K562 (cell line): ENCODE measurements around the gene STK16. TPM values are rescaled to one million over a fixed set of nuclear protein-coding genes. Genes with fewer than 3 reads are reported as not detected.
A peak's percentile ranks its signal among the peaks of the same experiment; 100 is the strongest.

Experiments used
- ATAC-seq: fragments of 200-7000 bp; cut with Tn5 transposase; 3 replicates; pipeline ENCODE4 v1.9.1; 2020; ENCODE audit warnings: moderate library complexity
- BruUV-seq: library from RNA; stranded (reverse); fragments of 400-500 nt; replicated peaks from 2 replicates; lab custom pipeline; 2021; lab: Mats Ljungman, UMichigan
- CTCF ChIA-PET: fragments of 300-600 bp; formaldehyde crosslinking; extraction: SDS; loops from one replicate; lab custom pipeline; 2021; ENCODE audit warnings: low intra/inter-chr PET ratio; lab: Yijun Ruan, JAX
- POLR2A ChIA-PET: fragments of 300-600, 350-650 bp; sonication (Branson Sonifier 250); formaldehyde crosslinking; extraction: SDS; loops from one replicate; lab custom pipeline; 2021; ENCODE audit warnings: antibody characterized with exemption, inconsistent platforms; lab: Yijun Ruan, JAX
- DNase-seq, 4 experiments: peaks; one replicate each; pipeline versions ENCODE4 v3.0.0 to v3.0.0-alpha.2; 2011 to 2018; ENCODE audit warnings: low spot score in 3 of 4, mixed read lengths in 3 of 4; ENCODE audit errors: extremely low read depth in 1 of 4
- FAIRE-seq: peaks from 2 replicates; lab custom pipeline; 2011; peaks lifted over from hg19 to GRCh38; lab: Jason Lieb, UNC
- H2AFZ ChIP-seq: 2 replicates; pipeline ENCODE4 v1.6.0; 2011; ENCODE audit warnings: low read depth, low read length, control low read depth, inconsistent platforms
- H3K27ac ChIP-seq: fragments of 200-600 bp; 3 replicates; pipeline ENCODE4 v1.8.0; 2011; ENCODE audit warnings: low read depth, mild to moderate bottlenecking, control low read depth, inconsistent platforms, low read length, moderate library complexity, mixed read lengths; ENCODE audit errors: extremely low read depth
- H3K27me3 ChIP-seq, 2 experiments: fragments of 300-600 bp in 1 of 2; 2 replicates in 1 of 2; 3 replicates in 1 of 2; pipeline versions ENCODE4 v1.6.0 to v1.8.0; 2011; ENCODE audit warnings: inconsistent platforms in 2 of 2, low read length in 2 of 2, mild to moderate bottlenecking in 1 of 2, mixed read lengths in 1 of 2, moderate library complexity in 1 of 2; ENCODE audit not compliant: control insufficient read depth in 2 of 2, insufficient read depth in 2 of 2
- H3K36me3 ChIP-seq: fragments of 300-600 bp; 3 replicates; pipeline ENCODE4 v1.8.0; 2011; ENCODE audit warnings: mild to moderate bottlenecking, low read length, inconsistent platforms; ENCODE audit not compliant: control insufficient read depth, insufficient read depth
- H3K4me1 ChIP-seq, 2 experiments: fragments of 200-600 bp in 1 of 2; replicated peaks in 1 of 2; 2 replicates in 1 of 2; 3 replicates in 1 of 2; pipeline versions ENCODE4 v1.5.1 to v1.8.0; 2011; ENCODE audit warnings: inconsistent platforms in 2 of 2, low read length in 2 of 2, mild to moderate bottlenecking in 1 of 2, mixed read lengths in 1 of 2, moderate library complexity in 1 of 2; ENCODE audit not compliant: control insufficient read depth in 2 of 2, insufficient read depth in 2 of 2
- H3K4me2 ChIP-seq: 2 replicates; pipeline ENCODE4 v1.6.1; 2011; ENCODE audit warnings: low read length, control low read depth, inconsistent platforms, mixed read lengths; ENCODE audit not compliant: insufficient read depth
- H3K4me3 ChIP-seq: fragments of 200-600 bp; sonication (generic), shearing (Covaris generic); 2 replicates; pipeline ENCODE4 v1.5.1; 2016; ENCODE audit warnings: control low read depth, inconsistent platforms
- H3K79me2 ChIP-seq: fragments of 200-600 bp; 3 replicates; pipeline ENCODE4 v1.8.0; 2011; ENCODE audit warnings: low read length, inconsistent platforms; ENCODE audit not compliant: control insufficient read depth, insufficient read depth
- H3K9ac ChIP-seq, 2 experiments: 2 replicates each; pipeline versions ENCODE4 v1.6.0 to v1.6.1; 2011; ENCODE audit warnings: low read depth in 2 of 2, low read length in 2 of 2, control low read depth in 1 of 2, inconsistent platforms in 1 of 2, mild to moderate bottlenecking in 1 of 2, mixed read lengths in 1 of 2; ENCODE audit not compliant: insufficient read depth in 1 of 2
- H3K9me1 ChIP-seq: one replicate; pipeline ENCODE4 v1.6.0; 2011; ENCODE audit warnings: inconsistent platforms, mild to moderate bottlenecking, low read length, moderate library complexity; ENCODE audit not compliant: control insufficient read depth, insufficient read depth
- H3K9me3 ChIP-seq: replicated peaks from 2 replicates; pipeline ENCODE4 v1.5.1; 2011; ENCODE audit warnings: low read depth, low read length, inconsistent platforms; ENCODE audit not compliant: control insufficient read depth, insufficient read depth
- H4K20me1 ChIP-seq: replicated peaks from 2 replicates; pipeline ENCODE4 v1.6.1; 2011; ENCODE audit warnings: low read length, inconsistent platforms, mixed read lengths; ENCODE audit not compliant: control insufficient read depth, insufficient read depth
- ATF7 ChIP-seq: fragments of 450-650 bp; IDR thresholded peaks from 2 replicates; pipeline ENCODE4 v1.7.1; 2014; ENCODE audit warnings: mild to moderate bottlenecking, moderate library complexity
- CBFA2T3 ChIP-seq: fragments of 450-650 bp; IDR thresholded peaks from 2 replicates; pipeline ENCODE4 v1.6.1; 2017
- CEBPG ChIP-seq, 3 experiments: fragments of 200-800 bp in 1 of 3; sonication (Bioruptor generic) in 1 of 3; sonication (generic) in 1 of 3; formaldehyde crosslinking in 1 of 3; IDR thresholded peaks in 2 of 3; conservative IDR thresholded peaks in 1 of 3; 2 replicates each; pipeline versions ENCODE4 v1.6.1 to v1.8.0; 2016 to 2022; ENCODE audit warnings: missing compliant biosample characterization in 2 of 3, missing genetic modification characterization in 2 of 3, mild to moderate bottlenecking in 1 of 3, missing genetic modification reagents in 1 of 3
- DLX4 ChIP-seq: fragments of 250-450 bp; sonication (Bioruptor Pico); IDR thresholded peaks from 2 replicates; pipeline ENCODE4 v1.6.1; 2021; ENCODE audit warnings: mild to moderate bottlenecking
- DPF2 ChIP-seq: fragments of 450-650 bp; IDR thresholded peaks from 2 replicates; pipeline ENCODE4 v1.6.1; 2016
- GATAD2B ChIP-seq: fragments of 450-650 bp; IDR thresholded peaks from 2 replicates; pipeline ENCODE4 v1.6.1; 2017; ENCODE audit warnings: mild to moderate bottlenecking, borderline replicate concordance
- MEIS2 ChIP-seq: fragments of 450-650 bp; IDR thresholded peaks from 2 replicates; pipeline ENCODE4 v1.6.1; 2014; ENCODE audit warnings: mild to moderate bottlenecking; ENCODE audit not compliant: partially characterized antibody
- NFE2 ChIP-seq: IDR thresholded peaks from 2 replicates; pipeline ENCODE4 v1.6.1; 2014; ENCODE audit warnings: antibody characterized with exemption, low read depth
- POLR2H ChIP-seq: IDR thresholded peaks from 2 replicates; pipeline ENCODE4 v1.6.1; 2016; ENCODE audit warnings: missing genetic modification characterization, low read depth, mild to moderate bottlenecking, control low read depth, missing compliant biosample characterization, moderate library complexity
- SRF ChIP-seq, 2 experiments: fragments of 250-450, 450-650 bp in 1 of 2; sonication (Bioruptor Pico) in 1 of 2; sonication (generic) in 1 of 2; formaldehyde crosslinking; IDR thresholded peaks; 2 replicates each; pipeline versions ENCODE4 v1.5.0 to v1.5.1; 2020 to 2022; ENCODE audit warnings: mild to moderate bottlenecking in 1 of 2, missing genetic modification reagents in 1 of 2
- SUPT5H ChIP-seq: fragments of 450-650 bp; IDR thresholded peaks from 2 replicates; pipeline ENCODE4 v1.6.1; 2016
- U2AF1 ChIP-seq: fragments of 200-400 bp; formaldehyde crosslinking; optimal IDR thresholded peaks from 2 replicates; pipeline ENCODE3; 2017; ENCODE audit warnings: mild to moderate bottlenecking, low read depth, low read length, moderate library complexity
- ZNF143 ChIP-seq: sonication (generic); formaldehyde crosslinking; IDR thresholded peaks from 2 replicates; pipeline ENCODE4 v1.9.0; 2022; ENCODE audit warnings: mild to moderate bottlenecking, missing genetic modification reagents
- WGBS: fragments of 100-300 bp; shearing (Covaris generic); methylation state at CpG from one replicate; pipeline ENCODE4 v1.1.6; 2016; ENCODE audit warnings: low coverage, mixed read lengths; ENCODE audit not compliant: insufficient coverage; ENCODE audit errors: missing lambda C conversion rate; 5-methylcytosine and 5-hydroxymethylcytosine counted together
- in situ Hi-C: fragments of 300-500 bp; cut with MboI; formaldehyde crosslinking; loops from 4 replicates; pipeline ENCODE4 v1.15.0; 2018; ENCODE audit warnings: inconsistent platforms, mixed read lengths
- intact Hi-C: fragments of 100-400 bp; cut with micrococcal nuclease; formaldehyde crosslinking; loops from 2 replicates; pipeline ENCODE4 v1.14.2; 2022
- polyA plus RNA-seq, 8 experiments: library from polyadenylated mRNA; depleted of rRNA in 4 of 8; stranded (reverse) in 5 of 8; unstranded in 3 of 8; fragments of >200 nt; fragmentation: Nextera tagmentation in 2 of 8; fragmentation: Illumina TruSeq in 1 of 8; extraction: Ambion mirVana in 2 of 8; extraction: Trizol in 1 of 8; gene quantifications; 2 replicates each; pipeline versions ENCODE4 v1.2.1 to v1.2.3, GENCODE V29; 2011 to 2014; ENCODE audit warnings: inconsistent platforms in 1 of 8, missing spikeins in 1 of 8
- total RNA-seq, 7 experiments: library from RNA; depleted of rRNA in 6 of 7; stranded (reverse); fragments of >200 nt in 6 of 7; fragmentation: Illumina TruSeq in 2 of 7; extraction: Trizol in 2 of 7; gene quantifications; 2 replicates each; pipeline versions ENCODE4 v1.2.1 to v1.2.3, GENCODE V29; 2011 to 2021; ENCODE audit warnings: low replicate concordance in 1 of 7
- TF ChIP-seq, protein P1 (sequence below): conservative IDR thresholded peaks from 2 replicates; pipeline ENCODE4 v1.6.1; 2011; ENCODE audit warnings: low read depth, mild to moderate bottlenecking, low read length; ENCODE audit not compliant: control insufficient read depth
- TF ChIP-seq, protein P2 (sequence below): fragments of 250-450 bp; sonication (Bioruptor Pico); IDR thresholded peaks from 2 replicates; pipeline ENCODE4 v1.8.0; 2021; ENCODE audit warnings: moderate library complexity, mild to moderate bottlenecking, inconsistent platforms
- TF ChIP-seq, protein P3 (sequence below): fragments of 450-650 bp; IDR thresholded peaks from 2 replicates; pipeline ENCODE4 v1.6.1; 2016

STK16 gene
- total and polyA plus RNA-seq, 9 of the 15 experiments (the other 6 are each of a cell fraction or from before 2014, with no cell fraction given) = 5.4 to 36.2 (median 17.8) TPM

GRCh38 chr2:219261024-219261855 lies 16.0 kb downstream of the STK16 start:
- DNase-seq (peak in 2 of 4 experiments; percentile 16 to 41), ATAC-seq (peak; percentile 71), FAIRE-seq (peak; percentile 32)
- intact Hi-C loops = no loop called here
- in situ Hi-C loops = no loop called here
- peaks cover 4 to 21% of the 10 kb centered on the region in 2 experiments; a peak in 3 of 5 replicates for H3K4me1 ChIP-seq
- peak overlapping the region; percentile 56 for H3K27ac ChIP-seq
- no peak overlapping the region for H3K4me3 ChIP-seq
- H3K27me3 ChIP-seq = no peaks in the 10 kb centered on the region
- no peaks in the 10 kb centered on the region for H3K9me3 ChIP-seq
- POLR2A ChIA-PET = interaction anchor here (0.7 to 3.3 kb wide), 7 partner anchors 9 to 43 kb away, joined by 3 to 22 read pairs (median 6); partner anchors contain the start of genes ABCB6 and ANKZF1
- 36% methylated on average over 5 of the region's 5 CpGs for WGBS
- CTCF ChIA-PET = no interaction called here
- no peaks in the 10 kb centered on the region for H4K20me1 ChIP-seq
- no TSS peak for BruUV-seq
- H3K79me2 ChIP-seq = no peaks in the 10 kb centered on the region
- H2AFZ ChIP-seq = peak overlapping the region; percentile 77
- H3K9me1 ChIP-seq = no peaks in the 10 kb centered on the region
- no peaks in the 10 kb centered on the region for H3K36me3 ChIP-seq
- peak overlapping the region in 1 of 2 experiments; percentile 36; a peak in 1 of 4 replicates for H3K9ac ChIP-seq
- H3K4me2 ChIP-seq = peak overlapping the region; percentile 20; the same call in 1 of the 2 replicates
- TF ChIP-seq, protein P1, sequence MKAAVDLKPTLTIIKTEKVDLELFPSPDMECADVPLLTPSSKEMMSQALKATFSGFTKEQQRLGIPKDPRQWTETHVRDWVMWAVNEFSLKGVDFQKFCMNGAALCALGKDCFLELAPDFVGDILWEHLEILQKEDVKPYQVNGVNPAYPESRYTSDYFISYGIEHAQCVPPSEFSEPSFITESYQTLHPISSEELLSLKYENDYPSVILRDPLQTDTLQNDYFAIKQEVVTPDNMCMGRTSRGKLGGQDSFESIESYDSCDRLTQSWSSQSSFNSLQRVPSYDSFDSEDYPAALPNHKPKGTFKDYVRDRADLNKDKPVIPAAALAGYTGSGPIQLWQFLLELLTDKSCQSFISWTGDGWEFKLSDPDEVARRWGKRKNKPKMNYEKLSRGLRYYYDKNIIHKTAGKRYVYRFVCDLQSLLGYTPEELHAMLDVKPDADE = no peak
- TF ChIP-seq, protein P2, sequence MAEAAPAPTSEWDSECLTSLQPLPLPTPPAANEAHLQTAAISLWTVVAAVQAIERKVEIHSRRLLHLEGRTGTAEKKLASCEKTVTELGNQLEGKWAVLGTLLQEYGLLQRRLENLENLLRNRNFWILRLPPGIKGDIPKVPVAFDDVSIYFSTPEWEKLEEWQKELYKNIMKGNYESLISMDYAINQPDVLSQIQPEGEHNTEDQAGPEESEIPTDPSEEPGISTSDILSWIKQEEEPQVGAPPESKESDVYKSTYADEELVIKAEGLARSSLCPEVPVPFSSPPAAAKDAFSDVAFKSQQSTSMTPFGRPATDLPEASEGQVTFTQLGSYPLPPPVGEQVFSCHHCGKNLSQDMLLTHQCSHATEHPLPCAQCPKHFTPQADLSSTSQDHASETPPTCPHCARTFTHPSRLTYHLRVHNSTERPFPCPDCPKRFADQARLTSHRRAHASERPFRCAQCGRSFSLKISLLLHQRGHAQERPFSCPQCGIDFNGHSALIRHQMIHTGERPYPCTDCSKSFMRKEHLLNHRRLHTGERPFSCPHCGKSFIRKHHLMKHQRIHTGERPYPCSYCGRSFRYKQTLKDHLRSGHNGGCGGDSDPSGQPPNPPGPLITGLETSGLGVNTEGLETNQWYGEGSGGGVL = no peak
- TF ChIP-seq ATF7 (peak; percentile 43; the same call in 1 of the 2 replicates), ZNF143 (CRISPR knock-in tag) (no peak), POLR2H (tag) (no peak), SRF (CRISPR knock-in tag; IDR thresholded peaks at IDR 0.05) (peak in 1 of 2 experiments; percentile 44; a peak in 1 of 4 replicates), SUPT5H (no peak), DPF2 (peak; percentile 12; the same call in 1 of the 2 replicates), GATAD2B (no peak), MEIS2 (no peak), CEBPG (CRISPR knock-in tag; IDR thresholded peaks at IDR 0.05) (no peak), CEBPG (tag; conservative IDR thresholded peaks at IDR 0.05 in 1 of 2, IDR thresholded peaks at IDR 0.05 in 1 of 2) (no peak), DLX4 (CRISPR knock-in tag) (no peak), U2AF1 (no peak), CBFA2T3 (peak; percentile 52), NFE2 (peak; percentile 60)
- TF ChIP-seq, protein P3, sequence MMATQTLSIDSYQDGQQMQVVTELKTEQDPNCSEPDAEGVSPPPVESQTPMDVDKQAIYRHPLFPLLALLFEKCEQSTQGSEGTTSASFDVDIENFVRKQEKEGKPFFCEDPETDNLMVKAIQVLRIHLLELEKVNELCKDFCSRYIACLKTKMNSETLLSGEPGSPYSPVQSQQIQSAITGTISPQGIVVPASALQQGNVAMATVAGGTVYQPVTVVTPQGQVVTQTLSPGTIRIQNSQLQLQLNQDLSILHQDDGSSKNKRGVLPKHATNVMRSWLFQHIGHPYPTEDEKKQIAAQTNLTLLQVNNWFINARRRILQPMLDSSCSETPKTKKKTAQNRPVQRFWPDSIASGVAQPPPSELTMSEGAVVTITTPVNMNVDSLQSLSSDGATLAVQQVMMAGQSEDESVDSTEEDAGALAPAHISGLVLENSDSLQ = no peak
